Measurements from ENCODE around the gene NEUROG1.
A peak's percentile ranks its signal among the peaks of the same experiment; 100 is the strongest.

The NEUROG1 gene

GRCh38 chr5:135535820-135536801 lies at the start of gene NEUROG1:
Gene NEUROG1 (minus strand): TSS chr5:135535964. CDS start chr5:135535690, 274 bp downstream.
- DNase-seq = no peak

- DNase-seq = no peak
These were observed 49.2 kb upstream of the NEUROG1 start for GRCh38 chr5:135584918-135585317.

- no peak for DNase-seq
These were observed 48.5 kb upstream of the NEUROG1 start for GRCh38 chr5:135584276-135584675.

- no peak for DNase-seq
These were observed 46.5 kb upstream of the NEUROG1 start for GRCh38 chr5:135582099-135582781.

- DNase-seq = no peak
These were observed 43.0 kb upstream of the NEUROG1 start, which contains the start of gene CXCL14 for GRCh38 chr5:135578685-135579341. Gene CXCL14 (minus strand): TSS chr5:135578991. CDS start chr5:135578778, 213 bp downstream.

GRCh38 chr5:135578305-135578684 lies 42.5 kb upstream of the NEUROG1 start:
- DNase-seq = no peak

- DNase-seq = no peak
These were observed 41.7 kb upstream of the NEUROG1 start for GRCh38 chr5:135577421-135577820.

- DNase-seq = no peak
These were observed 40.4 kb upstream of the NEUROG1 start for GRCh38 chr5:135576075-135576599.

GRCh38 chr5:135574493-135574892 lies 38.7 kb upstream of the NEUROG1 start:
- DNase-seq = no peak

- DNase-seq = no peak
These were observed 36.1 kb upstream of the NEUROG1 start for GRCh38 chr5:135571902-135572301.

- DNase-seq = no peak
These were observed 35.4 kb upstream of the NEUROG1 start for GRCh38 chr5:135571066-135571609.

- DNase-seq = no peak
These were observed 34.6 kb upstream of the NEUROG1 start for GRCh38 chr5:135570453-135570764.

- DNase-seq = no peak
These were observed 34.1 kb upstream of the NEUROG1 start for GRCh38 chr5:135569755-135570452.

- no peak for DNase-seq
These were observed 33.2 kb upstream of the NEUROG1 start for GRCh38 chr5:135568923-135569360.

- no peak for DNase-seq
These were observed 32.5 kb upstream of the NEUROG1 start for GRCh38 chr5:135568246-135568645.

GRCh38 chr5:135567661-135568060 lies 31.9 kb upstream of the NEUROG1 start:
- no peak for DNase-seq

GRCh38 chr5:135566422-135567400 lies 30.9 kb upstream of the NEUROG1 start:
- no peak for DNase-seq

- DNase-seq = peak; percentile 43
These were observed 30.1 kb upstream of the NEUROG1 start for GRCh38 chr5:135565725-135566421.

GRCh38 chr5:135565266-135565665 lies 29.5 kb upstream of the NEUROG1 start:
- no peak for DNase-seq

GRCh38 chr5:135564331-135564730 lies 28.6 kb upstream of the NEUROG1 start:
- no peak for DNase-seq
